Activated naive CD8-positive, alpha-beta T cell treated with anti-CD3 and anti-CD28 coated beads, Interleukin-2, amount 50 U/mL, for 16 hours (primary cell): ENCODE results near the gene KRT7.
"Not testable (repeated sequence)": the region's sequence is repeated elsewhere in the genome, so short reads cannot be mapped to it uniquely, and the experiment has no call there.

Experiments
- DNase-seq: peaks from one replicate; pipeline ENCODE4 v3.0.0-alpha.2; 2020; ENCODE audit warnings: low read depth, low spot score

KRT7 gene

GRCh38 chr12:52229836-52230343 lies 3.2 kb upstream of the KRT7 start:
- no peak for DNase-seq

- DNase-seq, result no peak
These were observed 2.4 kb upstream of the KRT7 start for GRCh38 chr12:52230364-52231281.

GRCh38 chr12:52231305-52232202 lies 1.5 kb upstream of the KRT7 start:
- DNase-seq, result no peak

GRCh38 chr12:52232203-52232673 lies 805 bp upstream of the KRT7 start:
- DNase-seq, result no peak

- DNase-seq, result no peak
These were observed 592 bp downstream of the KRT7 start for GRCh38 chr12:52233462-52234207.

- no peak for DNase-seq
These were observed 1.3 kb downstream of the KRT7 start for GRCh38 chr12:52234223-52234810.

GRCh38 chr12:52235001-52235764 lies 2.1 kb downstream of the KRT7 start:
- DNase-seq, result no peak

- no peak for DNase-seq
These were observed 2.8 kb downstream of the KRT7 start for GRCh38 chr12:52235822-52236361.

GRCh38 chr12:52236386-52237050 lies 3.5 kb downstream of the KRT7 start:
- no peak for DNase-seq

- no peak for DNase-seq
These were observed 5.3 kb downstream of the KRT7 start for GRCh38 chr12:52238207-52238840.

GRCh38 chr12:52238916-52239646 lies 6.0 kb downstream of the KRT7 start:
- no peak for DNase-seq

GRCh38 chr12:52239767-52240166 lies 6.7 kb downstream of the KRT7 start:
- DNase-seq, result no peak

GRCh38 chr12:52240247-52240646 lies 7.2 kb downstream of the KRT7 start:
- not testable (repeated sequence) for DNase-seq

GRCh38 chr12:52241205-52241842 lies 8.3 kb downstream of the KRT7 start:
- no peak for DNase-seq

GRCh38 chr12:52242442-52243258 lies 9.6 kb downstream of the KRT7 start:
- no peak for DNase-seq

GRCh38 chr12:52243259-52243855 lies 10.3 kb downstream of the KRT7 start:
- no peak for DNase-seq
